ENCODE measurements around the gene DPH2.

Gene DPH2

DNA sequence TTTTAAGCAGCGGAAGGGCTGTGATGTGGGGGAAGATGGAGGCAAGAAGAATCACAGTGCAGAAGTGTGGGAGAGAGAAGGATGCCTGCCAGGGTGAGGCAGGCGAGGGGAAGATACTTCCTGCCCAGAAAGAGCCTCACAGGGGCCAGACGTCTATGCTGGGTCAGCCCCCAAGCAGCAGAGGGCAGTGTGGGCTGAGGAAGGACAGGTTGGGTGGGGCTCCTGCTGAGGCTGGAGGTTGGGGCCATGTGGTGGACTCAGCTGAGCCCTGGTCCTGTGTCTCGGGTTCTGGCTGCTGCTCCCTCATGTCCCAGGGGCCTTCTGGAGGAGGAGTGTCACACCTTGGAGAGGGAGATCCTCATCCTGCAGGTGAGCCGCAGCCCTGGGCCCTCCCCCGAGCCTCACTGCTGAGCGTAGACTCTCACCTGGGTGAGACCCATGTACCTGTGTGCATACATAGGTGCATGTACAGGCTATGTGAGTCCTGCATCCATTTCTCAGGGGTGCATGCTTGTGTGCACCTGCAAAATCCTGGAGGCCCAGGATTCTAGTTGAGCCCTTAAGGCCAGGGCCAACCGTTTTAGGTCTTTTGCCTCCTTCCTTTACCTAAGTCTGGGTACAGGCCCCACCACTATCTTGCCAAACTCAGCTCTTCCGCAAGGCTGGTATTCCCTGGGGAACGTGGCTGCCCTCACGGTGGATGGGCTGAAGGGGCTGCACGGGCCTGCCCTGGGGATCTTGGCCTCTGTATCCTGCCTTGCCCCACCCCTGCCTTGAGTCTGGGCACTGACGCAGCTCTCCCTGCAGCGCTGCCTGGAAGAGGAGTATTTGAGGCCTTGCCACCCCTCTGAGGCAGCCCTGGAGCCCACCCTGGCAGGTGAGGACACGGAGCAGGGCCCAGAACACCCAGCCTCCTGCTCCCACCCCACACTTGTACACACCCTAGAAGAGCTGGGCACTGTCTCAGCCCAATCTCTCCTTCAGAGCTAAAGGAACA, 25.3 kb downstream of the DPH2 start:
- H3K36me3 Mint-ChIP-seq (ENCODE audit: insufficient read depth), result peaks cover 2% of the 10 kb centered on the region
- H3K4me3 Mint-ChIP-seq, result no peak overlapping the region
- H3K9me3 Mint-ChIP-seq, result no peaks in the 10 kb centered on the region
- peaks cover 21% of the 10 kb centered on the region for H3K4me1 Mint-ChIP-seq
- H3K27ac Mint-ChIP-seq (ENCODE audit: low read depth), result no peak overlapping the region
- DNase-seq (ENCODE audit: low spot score in 2 of 2), result no peak
- no peak for ATAC-seq (replicated peaks; ENCODE audit: extremely low read depth, poor library complexity, severe bottlenecking)
- no peaks in the 10 kb centered on the region for H3K27me3 Mint-ChIP-seq

DNA sequence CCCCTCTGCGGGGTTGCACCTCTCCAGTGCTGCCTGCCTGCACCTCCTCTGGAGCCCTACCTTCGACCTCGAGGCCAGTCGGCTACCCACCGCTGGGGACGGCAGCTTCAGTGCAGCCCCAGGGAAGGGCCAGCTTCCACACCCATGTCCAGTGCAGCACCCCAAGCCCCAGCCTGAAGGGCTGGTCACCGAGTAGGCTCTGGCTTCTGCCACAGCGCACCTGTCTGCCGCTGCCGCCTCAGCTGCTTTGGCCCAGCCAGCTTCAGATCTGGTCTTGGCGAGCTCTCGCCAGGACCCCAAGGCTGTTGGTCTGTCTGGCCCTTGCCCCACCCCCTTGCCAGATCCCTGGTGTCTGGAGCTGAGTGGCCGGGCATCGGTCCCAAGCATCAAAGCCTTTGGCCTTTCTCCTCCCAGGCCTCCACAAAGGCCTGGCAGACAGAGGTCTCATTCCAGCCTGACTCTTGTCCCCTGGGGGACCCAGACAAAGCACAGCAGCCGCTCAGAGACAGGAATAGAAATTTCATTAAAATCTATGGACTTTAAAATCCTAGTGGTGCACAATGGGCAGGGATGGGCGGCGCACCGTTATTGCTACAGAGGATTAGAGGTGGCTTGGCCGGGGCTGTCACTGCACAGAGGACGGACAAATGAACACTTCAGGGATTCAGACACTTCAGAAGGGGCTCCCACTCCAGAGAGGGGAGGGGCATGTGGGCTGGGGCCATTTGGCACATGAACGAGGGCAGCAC, 26.3 kb downstream of the DPH2 start:
- Mint-ChIP-seq H3K9me3 (no peaks in the 10 kb centered on the region), H3K27ac (ENCODE audit: low read depth) (no peak overlapping the region), H3K4me3 (no peak overlapping the region), H3K36me3 (ENCODE audit: insufficient read depth) (peaks cover 2% of the 10 kb centered on the region), H3K4me1 (peaks cover 18% of the 10 kb centered on the region), H3K27me3 (no peaks in the 10 kb centered on the region)
- DNase-seq (ENCODE audit: low spot score in 2 of 2), result no peak
- ATAC-seq (replicated peaks; ENCODE audit: extremely low read depth, poor library complexity, severe bottlenecking), result no peak

DNA sequence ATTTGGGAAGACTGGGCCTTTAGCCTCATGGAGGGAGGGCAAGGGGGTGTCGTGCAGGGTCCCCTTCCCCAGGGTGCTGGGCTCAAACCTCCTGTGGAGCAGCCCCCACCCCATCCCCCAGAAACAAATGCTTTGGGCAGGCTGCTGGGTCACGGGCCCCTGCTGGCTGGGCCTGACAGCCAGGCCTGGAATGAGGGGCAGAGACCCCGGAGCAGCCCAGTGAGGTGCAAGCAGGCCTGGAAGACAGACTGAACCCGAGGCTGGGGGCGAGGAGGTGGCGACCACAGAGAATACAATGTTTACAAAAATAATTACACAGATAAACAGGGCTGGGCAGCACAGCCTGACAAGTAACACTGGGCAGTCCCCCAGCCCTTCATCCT, 26.9 kb downstream of the DPH2 start:
- Mint-ChIP-seq H3K9me3 (no peaks in the 10 kb centered on the region), H3K4me1 (peaks cover 13% of the 10 kb centered on the region), H3K4me3 (no peak overlapping the region), H3K27ac (ENCODE audit: low read depth) (no peak overlapping the region), H3K36me3 (ENCODE audit: insufficient read depth) (no peaks in the 10 kb centered on the region), H3K27me3 (no peaks in the 10 kb centered on the region)
- ATAC-seq (replicated peaks; ENCODE audit: extremely low read depth, poor library complexity, severe bottlenecking), result no peak
- no peak for DNase-seq (ENCODE audit: low spot score in 2 of 2)

DNA sequence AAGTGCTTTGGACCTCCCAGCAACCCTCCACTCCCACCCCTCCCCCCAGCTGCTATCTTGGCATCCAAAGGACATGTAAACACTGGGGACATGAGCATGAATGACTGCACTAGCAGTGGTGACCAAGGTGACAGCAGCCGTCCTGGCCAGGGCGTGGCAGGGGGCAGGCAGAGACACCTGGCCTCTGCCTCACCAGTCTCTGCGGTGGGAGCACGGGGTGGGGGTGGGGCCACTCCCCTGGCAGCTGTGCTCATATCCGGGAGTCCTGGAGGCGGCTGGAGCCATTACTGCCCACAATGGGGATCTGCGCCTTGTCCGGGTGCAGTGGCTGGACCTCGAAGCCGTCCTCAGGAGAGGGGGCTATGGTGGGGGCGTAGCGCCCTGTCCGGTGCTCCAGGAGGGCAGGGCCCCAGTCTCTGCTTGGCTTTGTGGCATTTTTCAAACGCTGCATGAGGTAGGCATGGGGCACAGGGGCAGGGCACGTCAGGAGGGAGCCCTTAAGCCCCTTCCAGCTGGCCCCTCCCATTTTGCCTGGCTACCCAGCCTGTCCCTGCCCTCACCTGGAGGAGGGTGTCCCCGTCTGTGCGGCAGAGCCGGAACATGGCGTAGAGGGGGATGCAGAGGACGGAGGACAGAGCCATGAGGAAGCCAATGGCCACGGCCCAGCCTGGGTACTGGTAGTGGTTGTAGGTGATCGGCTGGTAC, 27.6 kb downstream of the DPH2 start:
- DNase-seq (ENCODE audit: low spot score in 2 of 2) (no peak), ATAC-seq (replicated peaks; ENCODE audit: extremely low read depth, poor library complexity, severe bottlenecking) (no peak)
- Mint-ChIP-seq H3K27me3 (no peaks in the 10 kb centered on the region), H3K36me3 (ENCODE audit: insufficient read depth) (no peaks in the 10 kb centered on the region), H3K27ac (ENCODE audit: low read depth) (no peak overlapping the region), H3K4me3 (no peak overlapping the region), H3K9me3 (no peaks in the 10 kb centered on the region), H3K4me1 (peaks cover 5% of the 10 kb centered on the region)

DNA sequence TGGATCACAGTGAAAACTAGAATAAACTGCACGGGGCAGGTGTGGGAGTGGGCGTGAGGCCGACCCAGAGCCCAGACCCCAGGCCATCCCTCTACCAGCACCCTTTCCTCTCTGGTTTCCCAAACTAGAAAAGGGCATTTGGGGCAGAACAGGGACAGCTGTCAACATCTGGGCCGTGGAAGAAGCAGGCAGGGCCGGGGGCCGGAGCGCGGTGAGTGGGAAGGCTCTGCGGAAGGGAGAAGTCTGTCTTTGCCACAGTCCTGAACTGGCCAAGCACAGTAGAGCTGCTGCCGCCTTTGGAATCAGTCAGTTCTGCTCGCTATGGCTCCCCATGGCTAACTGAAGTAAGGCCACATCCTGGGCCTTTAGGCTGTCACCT, 28.2 kb downstream of the DPH2 start:
- peaks cover under 1% of the 10 kb centered on the region for H3K4me1 Mint-ChIP-seq
- ATAC-seq (replicated peaks; ENCODE audit: extremely low read depth, poor library complexity, severe bottlenecking), result no peak
- no peaks in the 10 kb centered on the region for H3K36me3 Mint-ChIP-seq (ENCODE audit: insufficient read depth)
- no peaks in the 10 kb centered on the region for H3K27me3 Mint-ChIP-seq
- no peaks in the 10 kb centered on the region for H3K9me3 Mint-ChIP-seq
- no peak overlapping the region for H3K4me3 Mint-ChIP-seq
- no peak overlapping the region for H3K27ac Mint-ChIP-seq (ENCODE audit: low read depth)
- no peak for DNase-seq (ENCODE audit: low spot score in 2 of 2)

DNA sequence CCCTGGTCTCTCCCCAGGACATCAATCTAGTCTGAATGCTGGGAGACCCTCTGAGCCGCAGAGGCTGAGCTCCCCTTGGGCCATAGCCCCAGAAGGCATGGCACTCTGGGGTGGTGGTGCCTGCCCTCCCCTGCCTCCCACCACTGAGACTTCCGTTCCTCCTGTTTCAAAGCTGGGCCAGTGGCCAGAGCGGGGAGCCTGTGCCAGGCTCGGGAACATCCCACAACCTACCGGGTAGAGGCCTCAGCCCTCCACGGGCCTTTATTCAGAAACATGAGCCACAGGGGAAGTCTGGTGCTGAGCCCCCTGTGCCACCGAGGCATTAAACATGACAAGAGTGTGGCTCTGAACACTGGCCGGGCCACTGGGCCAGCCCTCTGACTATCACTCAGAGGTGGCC, 29.6 kb downstream of the DPH2 start:
- no peaks in the 10 kb centered on the region for H3K9me3 Mint-ChIP-seq
- no peaks in the 10 kb centered on the region for H3K36me3 Mint-ChIP-seq (ENCODE audit: insufficient read depth)
- ATAC-seq (replicated peaks; ENCODE audit: extremely low read depth, poor library complexity, severe bottlenecking) (no peak), DNase-seq (ENCODE audit: low spot score in 2 of 2) (no peak)
- no peak overlapping the region for H3K4me3 Mint-ChIP-seq
- H3K27ac Mint-ChIP-seq (ENCODE audit: low read depth), result no peak overlapping the region
- H3K27me3 Mint-ChIP-seq, result no peaks in the 10 kb centered on the region
- no peaks in the 10 kb centered on the region for H3K4me1 Mint-ChIP-seq

DNA sequence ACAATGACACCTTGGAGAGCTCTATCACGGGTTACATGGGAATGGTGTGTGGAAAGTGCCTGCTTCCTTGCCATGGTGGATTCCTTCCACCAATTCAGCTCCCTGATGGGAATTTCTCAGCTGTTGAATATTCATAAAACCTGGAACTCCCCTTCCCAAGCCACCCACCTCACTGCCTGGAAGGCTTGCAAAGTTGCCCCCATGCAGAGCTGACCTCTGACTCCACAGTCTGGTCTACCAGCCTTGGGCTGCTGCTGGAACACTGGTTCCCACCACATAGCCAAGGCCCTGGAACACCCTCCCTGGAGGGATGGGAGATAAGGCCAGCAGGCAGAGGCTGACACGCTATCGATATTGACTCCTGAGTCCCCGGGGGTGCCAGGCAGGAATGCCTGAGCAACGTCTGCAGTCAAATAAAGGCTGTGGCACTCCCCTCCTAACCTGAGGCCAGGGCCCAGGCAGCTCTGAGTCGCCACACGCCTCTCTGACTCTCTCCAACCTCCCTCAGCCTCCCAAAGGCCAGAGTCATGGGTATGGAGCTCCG, 30.4 kb downstream of the DPH2 start:
- Mint-ChIP-seq H3K4me1 (no peaks in the 10 kb centered on the region), H3K4me3 (no peak overlapping the region), H3K27me3 (no peaks in the 10 kb centered on the region), H3K27ac (ENCODE audit: low read depth) (no peak overlapping the region), H3K9me3 (no peaks in the 10 kb centered on the region), H3K36me3 (ENCODE audit: insufficient read depth) (no peaks in the 10 kb centered on the region)
- ATAC-seq (replicated peaks; ENCODE audit: extremely low read depth, poor library complexity, severe bottlenecking) (no peak), DNase-seq (ENCODE audit: low spot score in 2 of 2) (no peak)

DNA sequence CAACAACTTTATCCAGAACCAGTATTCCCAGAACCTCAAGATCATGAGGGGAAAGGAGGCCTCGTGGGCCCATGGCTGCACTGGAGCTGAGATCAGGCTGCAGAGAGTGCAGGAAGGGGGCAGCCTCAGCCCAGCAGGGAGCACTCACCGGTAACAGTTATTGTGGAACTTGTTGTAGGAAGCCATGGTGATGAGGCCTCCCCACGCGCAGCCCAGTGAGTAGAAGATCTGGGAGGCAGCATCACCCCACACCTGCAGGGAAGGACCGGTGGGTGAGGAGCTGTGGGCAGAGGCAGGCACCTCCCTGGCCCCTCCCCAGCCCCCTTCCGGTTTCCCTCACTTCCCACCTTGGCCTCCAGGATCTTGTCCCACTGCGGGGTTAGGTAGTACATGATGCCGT, 32.4 kb downstream of the DPH2 start:
- Mint-ChIP-seq H3K4me3 (no peak overlapping the region), H3K27ac (ENCODE audit: low read depth) (no peak overlapping the region), H3K27me3 (no peaks in the 10 kb centered on the region), H3K9me3 (no peaks in the 10 kb centered on the region), H3K36me3 (ENCODE audit: insufficient read depth) (no peaks in the 10 kb centered on the region), H3K4me1 (no peaks in the 10 kb centered on the region)
- DNase-seq (ENCODE audit: low spot score in 2 of 2) (no peak), ATAC-seq (replicated peaks; ENCODE audit: extremely low read depth, poor library complexity, severe bottlenecking) (no peak)

DNA sequence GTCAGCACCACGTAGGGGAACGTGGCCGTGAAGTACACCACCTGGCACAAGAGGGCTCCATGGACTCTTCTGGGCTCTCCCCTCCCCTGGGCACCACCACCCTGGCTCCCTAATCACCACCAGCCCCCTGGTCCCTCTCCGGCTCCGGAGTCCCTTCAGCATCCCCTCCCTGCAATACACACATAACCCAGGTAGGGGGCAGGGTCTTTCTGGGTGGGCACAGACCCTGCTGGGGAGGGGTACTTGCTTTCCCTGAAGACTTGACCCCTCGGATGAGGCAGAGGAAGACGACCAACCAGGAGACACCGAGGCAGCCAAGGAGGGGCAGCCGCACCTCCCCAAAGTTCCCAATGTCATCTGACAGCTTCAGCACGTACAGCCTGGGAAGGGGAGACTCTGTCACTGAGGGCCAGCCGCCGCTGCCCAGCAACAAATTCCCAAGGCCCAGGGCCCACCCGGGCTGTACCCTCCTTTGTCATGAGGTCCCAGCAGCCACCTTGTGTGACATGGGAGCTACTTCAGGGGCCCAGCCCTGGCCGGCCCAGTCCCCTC, 32.9 kb downstream of the DPH2 start:
- ATAC-seq (replicated peaks; ENCODE audit: extremely low read depth, poor library complexity, severe bottlenecking) (no peak), DNase-seq (ENCODE audit: low spot score in 2 of 2) (no peak)
- Mint-ChIP-seq H3K27me3 (no peaks in the 10 kb centered on the region), H3K4me1 (no peaks in the 10 kb centered on the region), H3K27ac (ENCODE audit: low read depth) (no peak overlapping the region), H3K9me3 (no peaks in the 10 kb centered on the region), H3K36me3 (ENCODE audit: insufficient read depth) (no peaks in the 10 kb centered on the region), H3K4me3 (no peak overlapping the region)

DNA sequence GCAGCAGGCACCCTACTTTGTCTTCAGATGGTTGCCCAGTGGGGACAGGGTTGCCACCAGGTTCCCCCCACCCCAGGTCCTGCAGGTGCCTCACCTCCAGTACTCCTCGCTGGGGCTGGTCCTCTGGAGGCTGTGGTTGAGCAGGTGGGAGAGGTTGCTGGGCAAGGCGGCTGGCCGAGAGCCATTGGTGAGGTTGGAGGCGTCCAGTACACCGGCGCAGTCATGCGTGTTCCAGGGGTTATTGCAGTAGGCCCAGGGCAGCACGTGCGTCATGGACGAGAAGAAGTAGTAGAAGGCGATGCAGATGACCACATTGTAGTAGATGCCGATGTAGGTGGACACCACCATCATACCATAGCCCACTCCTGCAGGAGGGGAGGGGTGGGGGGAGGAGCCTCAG, 38.4 kb downstream of the DPH2 start:
- no peak overlapping the region for H3K27ac Mint-ChIP-seq (ENCODE audit: low read depth)
- no peaks in the 10 kb centered on the region for H3K36me3 Mint-ChIP-seq (ENCODE audit: insufficient read depth)
- no peaks in the 10 kb centered on the region for H3K4me1 Mint-ChIP-seq
- DNase-seq (ENCODE audit: low spot score in 2 of 2), result no peak
- H3K27me3 Mint-ChIP-seq, result no peaks in the 10 kb centered on the region
- no peak for ATAC-seq (replicated peaks; ENCODE audit: extremely low read depth, poor library complexity, severe bottlenecking)
- no peaks in the 10 kb centered on the region for H3K9me3 Mint-ChIP-seq
- no peak overlapping the region for H3K4me3 Mint-ChIP-seq

DNA sequence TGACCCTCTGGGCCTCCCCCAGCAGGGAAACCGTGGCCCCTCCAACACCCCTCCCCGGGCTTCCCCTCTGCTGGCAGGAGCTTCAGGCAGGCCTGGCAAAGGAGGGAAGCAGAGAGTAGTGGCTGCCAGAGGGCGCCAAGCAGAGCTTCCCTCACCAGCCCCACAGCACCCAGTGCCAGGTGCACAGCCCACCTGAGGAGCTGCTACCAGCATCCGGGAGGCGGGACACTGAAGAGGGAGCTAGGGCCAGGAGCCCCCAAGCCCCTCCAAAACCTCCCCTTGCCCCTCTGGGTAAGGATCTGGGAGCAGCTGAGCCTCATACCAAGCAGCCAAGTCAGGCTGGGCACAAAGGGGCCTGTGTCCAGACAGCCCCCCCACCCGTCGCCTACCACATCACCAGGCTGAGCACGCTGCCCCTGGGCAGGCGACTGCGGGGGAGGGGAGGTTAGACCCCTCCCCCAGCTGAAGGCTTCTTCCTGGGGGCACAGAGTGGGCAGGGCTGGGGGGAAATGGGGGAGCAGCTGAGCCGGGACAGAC, 41.2 kb downstream of the DPH2 start:
- Mint-ChIP-seq H3K9me3 (no peaks in the 10 kb centered on the region), H3K27ac (ENCODE audit: low read depth) (no peak overlapping the region), H3K36me3 (ENCODE audit: insufficient read depth) (no peaks in the 10 kb centered on the region), H3K4me1 (no peaks in the 10 kb centered on the region), H3K4me3 (no peak overlapping the region), H3K27me3 (peaks cover 23% of the 10 kb centered on the region)
- ATAC-seq (replicated peaks; ENCODE audit: extremely low read depth, poor library complexity, severe bottlenecking), result no peak
- no peak for DNase-seq (ENCODE audit: low spot score in 2 of 2)

DNA sequence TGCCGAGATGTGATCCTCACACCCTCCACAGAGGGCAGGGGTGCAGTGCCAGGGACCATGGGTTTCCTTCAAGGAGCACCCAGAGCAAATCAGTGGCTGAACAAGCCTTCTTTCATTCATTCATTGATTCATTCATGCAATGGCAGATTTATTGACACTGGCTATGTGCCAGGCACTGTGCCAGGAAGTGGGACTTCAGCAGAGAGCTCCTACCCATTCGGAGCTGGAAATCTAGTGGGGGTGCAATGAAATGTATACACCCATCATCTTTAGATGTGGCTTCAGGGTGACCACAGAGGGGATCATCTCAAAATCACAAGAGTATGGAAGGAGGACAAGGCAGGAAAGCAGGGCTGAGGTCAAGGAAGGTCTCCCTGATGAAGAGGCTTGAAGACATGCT, 42.6 kb downstream of the DPH2 start:
- H3K4me3 Mint-ChIP-seq, result no peak overlapping the region

More for the DNA sequence above, 42.6 kb downstream of the DPH2 start:
- DNase-seq (ENCODE audit: low spot score in 2 of 2) (no peak), ATAC-seq (replicated peaks; ENCODE audit: extremely low read depth, poor library complexity, severe bottlenecking) (no peak)
- Mint-ChIP-seq H3K27me3 (peaks cover 23% of the 10 kb centered on the region), H3K4me1 (no peaks in the 10 kb centered on the region), H3K27ac (ENCODE audit: low read depth) (no peak overlapping the region), H3K36me3 (ENCODE audit: insufficient read depth) (no peaks in the 10 kb centered on the region), H3K9me3 (no peaks in the 10 kb centered on the region)
